Peyer's patch (tissue), 4 donors: ENCODE results near the gene RCOR1. TPM values are rescaled to one million over a fixed set of nuclear protein-coding genes. Genes with fewer than 3 reads are reported as not detected.
"Not testable (repeated sequence)": the region's sequence is repeated elsewhere in the genome, so short reads cannot be mapped to it uniquely, and the experiment has no call there.

Source experiments
- DNase-seq, 3 donors: peaks; one replicate each; pipeline ENCODE4 v3.0.0-alpha.2; 2017 to 2019
- H3K27ac ChIP-seq, 4 donors: fragments of 200-600 bp; sonication (generic); one replicate each; pipeline ENCODE4 v1.5.1; 2016 to 2019
- H3K27me3 ChIP-seq, 2 donors: fragments of 200-600 bp; sonication (generic); one replicate each; pipeline ENCODE4 v1.5.1; 2019
- H3K36me3 ChIP-seq, 3 donors: fragments of 200-600 bp; sonication (generic); one replicate each; pipeline ENCODE4 v1.5.1; 2016 to 2019
- H3K4me1 ChIP-seq, 4 donors: fragments of 200-600 bp; sonication (generic); one replicate each; pipeline ENCODE4 v1.5.1; 2016 to 2019
- H3K4me3 ChIP-seq, 4 donors: fragments of 200-600 bp; sonication (generic); 1 replicate in 3 of 4; 2 replicates in 1 of 4; pipeline ENCODE4 v1.5.1; 2016 to 2019; ENCODE audit warnings: mild to moderate bottlenecking in 1 of 4
- H3K9me3 ChIP-seq, 4 donors: fragments of 200-600 bp; sonication (generic); one replicate each; pipeline ENCODE4 v1.5.1; 2016 to 2019; ENCODE audit warnings: mild to moderate bottlenecking in 1 of 4
- POLR2A ChIP-seq, 2 donors: fragments of 450-650 bp; IDR thresholded peaks; one replicate each; pipeline ENCODE4 v1.5.1; 2017; ENCODE audit warnings: antibody characterized with exemption in 2 of 2, mild to moderate bottlenecking in 2 of 2, moderate library complexity in 2 of 2
- total RNA-seq, 4 donors: library from RNA; depleted of rRNA; stranded (reverse); fragments of >200 nt; gene quantifications; one replicate each; pipeline ENCODE4 v1.1.0, GENCODE V29; 2016
- TF ChIP-seq, protein P1 (sequence below), 6 experiments: fragments of 450-650 bp in 4 of 6; fragments of 200-600 bp in 2 of 6; sonication (generic) in 1 of 6; IDR thresholded peaks; one replicate each; pipeline ENCODE4 v1.5.1; 2017 to 2019; ENCODE audit warnings: antibody characterized with exemption in 6 of 6, mild to moderate bottlenecking in 3 of 6, moderate library complexity in 1 of 6

The RCOR1 gene
- total RNA-seq, 4 donors from 2014 or later: 16.5 to 26.3 (median 21.1) TPM

DNA sequence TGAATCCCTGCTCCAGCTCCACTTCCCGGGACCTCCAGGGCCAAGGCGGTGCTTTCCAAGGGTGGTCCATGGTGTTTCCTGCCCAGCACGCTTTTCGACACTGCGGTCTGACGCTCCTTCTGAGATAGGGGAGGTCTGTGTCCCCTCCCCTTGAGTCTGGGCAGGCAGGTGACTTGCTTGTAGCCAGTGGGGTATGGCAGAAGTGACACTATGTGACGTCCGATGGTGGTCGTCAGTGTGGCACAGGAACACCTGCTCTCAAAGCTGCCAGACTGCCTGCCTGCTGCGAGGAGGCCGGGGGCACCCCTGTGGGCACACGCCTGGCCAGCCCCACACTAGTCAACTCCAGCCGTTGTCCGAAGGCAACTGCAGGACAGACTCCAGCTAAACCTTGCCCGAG lies 168.8 kb downstream of the RCOR1 start:
- TF ChIP-seq POLR2A (IDR thresholded peaks at IDR 0.05): no peak
- TF ChIP-seq, protein P1, sequence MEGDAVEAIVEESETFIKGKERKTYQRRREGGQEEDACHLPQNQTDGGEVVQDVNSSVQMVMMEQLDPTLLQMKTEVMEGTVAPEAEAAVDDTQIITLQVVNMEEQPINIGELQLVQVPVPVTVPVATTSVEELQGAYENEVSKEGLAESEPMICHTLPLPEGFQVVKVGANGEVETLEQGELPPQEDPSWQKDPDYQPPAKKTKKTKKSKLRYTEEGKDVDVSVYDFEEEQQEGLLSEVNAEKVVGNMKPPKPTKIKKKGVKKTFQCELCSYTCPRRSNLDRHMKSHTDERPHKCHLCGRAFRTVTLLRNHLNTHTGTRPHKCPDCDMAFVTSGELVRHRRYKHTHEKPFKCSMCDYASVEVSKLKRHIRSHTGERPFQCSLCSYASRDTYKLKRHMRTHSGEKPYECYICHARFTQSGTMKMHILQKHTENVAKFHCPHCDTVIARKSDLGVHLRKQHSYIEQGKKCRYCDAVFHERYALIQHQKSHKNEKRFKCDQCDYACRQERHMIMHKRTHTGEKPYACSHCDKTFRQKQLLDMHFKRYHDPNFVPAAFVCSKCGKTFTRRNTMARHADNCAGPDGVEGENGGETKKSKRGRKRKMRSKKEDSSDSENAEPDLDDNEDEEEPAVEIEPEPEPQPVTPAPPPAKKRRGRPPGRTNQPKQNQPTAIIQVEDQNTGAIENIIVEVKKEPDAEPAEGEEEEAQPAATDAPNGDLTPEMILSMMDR (IDR thresholded peaks at IDR 0.05): no peak
- no peak overlapping the region for H3K27ac ChIP-seq
- no peak overlapping the region for H3K4me3 ChIP-seq
- H3K4me1 ChIP-seq: peaks cover 0 to 5% (median 0%) of the 10 kb centered on the region in 4 donors
- H3K9me3 ChIP-seq: no peaks in the 10 kb centered on the region
- no peaks in the 10 kb centered on the region for H3K27me3 ChIP-seq
- H3K36me3 ChIP-seq: no peaks in the 10 kb centered on the region
- DNase-seq: no peak

GRCh38 chr14:102764220-102764671 lies 171.8 kb downstream of the RCOR1 start:
- Histone ChIP-seq H3K9me3 (no peaks in the 10 kb centered on the region), H3K27me3 (no peaks in the 10 kb centered on the region), H3K27ac (no peak overlapping the region), H3K36me3 (no peaks in the 10 kb centered on the region), H3K4me3 (no peak overlapping the region), H3K4me1 (peaks cover 0 to 14% (median 5%) of the 10 kb centered on the region in 4 donors)
- no peak for DNase-seq
- TF ChIP-seq, protein P1 (IDR thresholded peaks at IDR 0.05): no peak
- no peak for TF ChIP-seq POLR2A (IDR thresholded peaks at IDR 0.05)

GRCh38 chr14:102765770-102766169 lies 173.3 kb downstream of the RCOR1 start:
- not testable (repeated sequence) for DNase-seq, H3K27ac ChIP-seq, H3K27me3 ChIP-seq, H3K36me3 ChIP-seq, H3K4me3 ChIP-seq, H3K9me3 ChIP-seq
- H3K4me1 ChIP-seq: peaks cover 0 to 14% (median 5%) of the 10 kb centered on the region in 4 donors

- Histone ChIP-seq H3K27ac (peak overlapping the region in 3 of 4 donors; percentile 15 to 71 (median 25)), H3K27me3 (no peaks in the 10 kb centered on the region), H3K9me3 (no peaks in the 10 kb centered on the region), H3K4me3 (no peak overlapping the region), H3K4me1 (peaks cover 0 to 14% (median 5%) of the 10 kb centered on the region in 4 donors), H3K36me3 (no peaks in the 10 kb centered on the region)
- peak; percentile 23 to 80 (median 74) for DNase-seq
- TF ChIP-seq, protein P1 (IDR thresholded peaks at IDR 0.05): no peak
- TF ChIP-seq POLR2A (IDR thresholded peaks at IDR 0.05): no peak
These were observed 176.0 kb downstream of the RCOR1 start for GRCh38 chr14:102768223-102769048.

- no peaks in the 10 kb centered on the region for H3K36me3 ChIP-seq
- peak overlapping the region in 3 of 4 donors; percentile 15 to 71 (median 25) for H3K27ac ChIP-seq
- DNase-seq: no peak
- H3K9me3 ChIP-seq: no peaks in the 10 kb centered on the region
- H3K4me3 ChIP-seq: no peak overlapping the region
- H3K4me1 ChIP-seq: peaks cover 0 to 14% (median 5%) of the 10 kb centered on the region in 4 donors
- H3K27me3 ChIP-seq: no peaks in the 10 kb centered on the region
- TF ChIP-seq, protein P1 (IDR thresholded peaks at IDR 0.05): no peak
- no peak for TF ChIP-seq POLR2A (IDR thresholded peaks at IDR 0.05)
These were observed 176.5 kb downstream of the RCOR1 start for GRCh38 chr14:102769049-102769327.
